Activated naive CD4-positive, alpha-beta T cell treated with anti-CD3 and anti-CD28 coated beads, Interleukin-2, amount 50 U/mL, for 16 hours (primary cell): ENCODE results near the gene LDHAL6B.
A peak's percentile ranks its signal among the peaks of the same experiment; 100 is the strongest.

Source experiments
- DNase-seq: peaks from one replicate; pipeline ENCODE4 v3.0.0-alpha.2; 2020

Gene LDHAL6B

GRCh38 chr15:59221511-59222505, 15.2 kb downstream of the LDHAL6B start:
- no peak for DNase-seq

GRCh38 chr15:59222906-59223550, 16.4 kb downstream of the LDHAL6B start:
- no peak for DNase-seq

GRCh38 chr15:59223736-59224135, 17.1 kb downstream of the LDHAL6B start:
- DNase-seq = no peak

GRCh38 chr15:59224474-59224873, 17.8 kb downstream of the LDHAL6B start:
- no peak for DNase-seq

GRCh38 chr15:59227021-59227420, 20.4 kb downstream of the LDHAL6B start:
- no peak for DNase-seq

GRCh38 chr15:59229015-59229414, 22.4 kb downstream of the LDHAL6B start:
- no peak for DNase-seq

- no peak for DNase-seq
Measured at GRCh38 chr15:59229453-59229852, 22.8 kb downstream of the LDHAL6B start.

- no peak for DNase-seq
Measured at GRCh38 chr15:59230531-59231055, 23.9 kb downstream of the LDHAL6B start.

- DNase-seq = no peak
Measured at GRCh38 chr15:59232476-59232875, 25.8 kb downstream of the LDHAL6B start.

GRCh38 chr15:59236394-59236793, 29.8 kb downstream of the LDHAL6B start:
- no peak for DNase-seq

GRCh38 chr15:59237119-59237855, 30.6 kb downstream of the LDHAL6B start:
- no peak for DNase-seq

- no peak for DNase-seq
Measured at GRCh38 chr15:59237924-59238331, 31.3 kb downstream of the LDHAL6B start.

- no peak for DNase-seq
Measured at GRCh38 chr15:59240036-59240435, 33.4 kb downstream of the LDHAL6B start.

GRCh38 chr15:59242649-59243048, 36.0 kb downstream of the LDHAL6B start:
- DNase-seq = no peak

- no peak for DNase-seq
Measured at GRCh38 chr15:59243622-59244021, 37.0 kb downstream of the LDHAL6B start.

GRCh38 chr15:59244337-59244736, 37.7 kb downstream of the LDHAL6B start:
- DNase-seq = no peak

GRCh38 chr15:59245559-59245958, 38.9 kb downstream of the LDHAL6B start:
- DNase-seq = no peak

GRCh38 chr15:59247364-59247763, 40.7 kb downstream of the LDHAL6B start:
- peak; percentile 39 for DNase-seq

GRCh38 chr15:59249816-59250215, 43.2 kb downstream of the LDHAL6B start:
- DNase-seq = no peak

- DNase-seq = no peak
Measured at GRCh38 chr15:59250249-59250648, 43.6 kb downstream of the LDHAL6B start.

GRCh38 chr15:59251001-59251845, 44.6 kb downstream of the LDHAL6B start:
- DNase-seq = no peak

- DNase-seq = no peak
Measured at GRCh38 chr15:59252137-59252536, 45.5 kb downstream of the LDHAL6B start.
